Activated CD8-positive, alpha-beta memory T cell treated with anti-CD3 and anti-CD28 coated beads for 48 hours (primary cell): Measurements from ENCODE around the gene CRIP2.

ENCODE experiments used
- DNase-seq, 3 experiments: peaks; one replicate each; pipeline ENCODE4 v3.0.0-alpha.2; 2020; ENCODE audit warnings: low read depth in 2 of 3, low spot score in 2 of 3

The CRIP2 gene

DNA sequence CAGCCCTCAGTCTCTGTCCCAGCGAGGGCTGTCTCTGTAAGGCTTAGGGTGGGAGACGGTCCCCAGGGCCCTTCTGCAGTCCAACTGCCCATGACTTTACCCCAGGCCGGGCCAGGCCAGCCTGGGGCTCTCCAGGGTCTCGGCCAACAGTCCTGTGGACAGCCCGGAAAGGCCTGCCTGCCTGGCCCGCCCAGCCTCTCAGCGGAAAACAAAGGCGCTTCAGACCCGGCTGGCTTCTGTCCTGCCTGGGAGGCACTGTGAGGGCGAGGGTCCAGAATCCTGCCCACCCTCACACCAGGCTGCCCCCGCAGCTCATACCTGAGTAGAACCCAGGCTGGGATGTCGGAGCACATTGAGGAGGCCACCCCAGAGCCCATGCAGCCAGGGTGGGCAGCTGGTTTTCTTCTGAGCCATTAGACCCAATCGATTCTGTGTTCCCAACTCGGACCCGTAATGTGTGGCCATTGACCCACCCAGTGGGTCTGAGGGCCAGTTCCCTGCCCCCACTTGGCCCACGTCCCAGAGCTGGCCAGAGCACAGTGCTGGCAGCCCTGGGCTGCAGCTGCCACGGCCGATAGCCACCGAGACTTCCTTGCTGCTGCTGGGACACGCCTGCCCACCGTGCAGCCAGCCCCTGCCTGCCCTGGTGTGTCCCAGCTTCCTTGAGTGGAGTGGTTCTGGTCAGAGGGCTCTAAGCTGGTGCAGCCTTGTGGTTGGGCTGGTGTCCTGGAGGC is 1.6 kb downstream of the CRIP2 start:
- DNase-seq = no peak

GRCh38 chr14:105476831-105477659 is 2.4 kb downstream of the CRIP2 start:
- no peak for DNase-seq

- DNase-seq = no peak
Observed at GRCh38 chr14:105477660-105478397, 3.2 kb downstream of the CRIP2 start.

DNA sequence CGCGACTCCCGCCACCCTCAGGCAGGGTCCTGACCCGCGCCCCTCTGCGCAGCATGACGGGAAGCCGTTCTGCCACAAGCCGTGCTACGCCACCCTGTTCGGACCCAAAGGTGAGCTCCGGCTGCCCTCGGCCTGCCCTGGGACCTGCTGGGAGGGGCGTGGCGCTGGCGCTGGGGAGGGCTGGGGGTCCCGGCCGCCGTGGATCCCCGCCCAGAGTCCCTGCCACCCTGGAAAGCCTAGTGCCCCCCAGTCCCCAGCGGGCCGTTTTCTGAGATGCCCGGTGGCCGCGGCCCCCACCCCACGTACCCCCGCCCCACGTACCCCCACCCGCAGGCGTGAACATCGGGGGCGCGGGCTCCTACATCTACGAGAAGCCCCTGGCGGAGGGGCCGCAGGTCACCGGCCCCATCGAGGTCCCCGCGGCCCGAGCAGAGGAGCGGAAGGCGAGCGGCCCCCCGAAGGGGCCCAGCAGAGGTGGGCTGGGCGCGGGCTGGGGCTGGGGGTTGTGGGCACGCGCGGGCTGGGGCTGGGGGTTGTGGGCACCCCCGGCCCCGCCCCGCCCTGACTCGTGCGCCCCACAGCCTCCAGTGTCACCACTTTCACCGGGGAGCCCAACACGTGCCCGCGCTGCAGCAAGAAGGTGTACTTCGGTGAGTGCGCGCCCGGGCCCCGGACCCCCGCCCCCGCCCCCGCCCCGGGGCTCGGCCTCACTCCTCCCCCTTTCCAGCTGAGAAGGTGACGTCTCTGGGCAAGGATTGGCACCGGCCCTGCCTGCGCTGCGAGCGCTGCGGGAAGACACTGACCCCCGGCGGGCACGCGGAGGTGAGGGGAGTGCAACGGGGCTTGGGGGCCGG is 4.0 kb downstream of the CRIP2 start:
- no peak for DNase-seq

- no peak for DNase-seq
Observed at GRCh38 chr14:105479431-105480158, 5.0 kb downstream of the CRIP2 start.

DNA sequence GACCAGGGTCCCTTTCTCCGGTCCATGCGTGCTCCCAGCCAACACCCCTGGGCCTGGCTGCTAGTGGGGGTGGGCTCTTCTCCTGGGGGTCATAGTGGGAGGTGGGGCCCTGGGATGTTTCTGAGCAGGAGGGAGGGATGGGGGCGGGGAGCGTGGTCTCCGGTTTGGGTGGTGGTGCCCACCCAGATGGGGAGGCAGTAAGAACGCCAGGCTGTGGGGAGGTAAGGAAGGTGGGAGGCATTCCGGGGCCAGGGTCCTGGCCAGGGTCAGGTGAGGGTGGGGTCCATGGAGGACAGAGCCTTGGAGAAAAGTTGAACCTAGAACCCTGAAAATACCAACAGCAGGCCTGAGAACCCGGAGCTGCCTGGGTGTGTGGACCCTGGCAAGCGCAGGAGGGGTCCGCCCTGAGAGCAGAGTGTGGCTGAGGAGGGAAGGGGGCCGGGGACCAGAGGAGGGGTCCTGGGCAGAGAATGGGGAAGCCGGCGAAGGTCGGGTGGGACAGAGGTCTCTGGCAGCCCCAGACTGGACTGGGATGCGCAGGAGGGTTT is 5.7 kb downstream of the CRIP2 start:
- no peak for DNase-seq

GRCh38 chr14:105480807-105481801 is 6.5 kb downstream of the CRIP2 start:
- peak; percentile 83 to 95 (median 94) for DNase-seq

GRCh38 chr14:105481886-105482457 is 7.4 kb downstream of the CRIP2 start:
- DNase-seq = peak; percentile 74 to 87 (median 78)

DNA sequence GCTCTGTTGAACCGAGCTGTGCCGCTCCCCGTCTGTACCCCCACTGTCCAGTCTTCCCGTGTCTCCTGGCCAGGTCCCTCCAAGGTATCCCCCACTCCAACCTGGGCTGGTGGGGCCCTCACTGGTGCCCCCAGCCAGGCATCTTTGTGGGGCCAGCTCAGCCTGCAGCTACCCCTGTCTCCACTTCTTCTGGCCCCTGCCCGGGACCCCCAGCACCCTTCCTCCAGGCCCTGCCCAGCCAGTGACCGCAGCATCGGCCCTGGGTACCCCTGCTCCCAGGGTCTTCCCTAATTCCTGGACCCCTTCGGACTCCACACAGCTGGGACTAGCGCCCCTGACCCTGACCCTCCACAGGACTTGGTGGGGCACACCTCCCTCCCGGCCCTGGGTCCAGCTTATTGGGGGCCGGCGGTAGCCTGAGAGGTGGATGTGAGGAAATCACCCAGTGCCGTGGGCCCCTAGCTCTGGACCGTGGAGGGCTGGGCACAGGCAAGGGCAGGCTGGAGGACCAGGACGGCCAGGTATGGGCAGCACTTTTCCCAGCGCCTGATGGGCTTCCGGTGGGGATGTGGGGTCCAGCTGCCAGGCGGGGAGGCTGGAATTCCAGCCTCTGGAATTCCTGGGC is 8.0 kb downstream of the CRIP2 start:
- no peak for DNase-seq

DNA sequence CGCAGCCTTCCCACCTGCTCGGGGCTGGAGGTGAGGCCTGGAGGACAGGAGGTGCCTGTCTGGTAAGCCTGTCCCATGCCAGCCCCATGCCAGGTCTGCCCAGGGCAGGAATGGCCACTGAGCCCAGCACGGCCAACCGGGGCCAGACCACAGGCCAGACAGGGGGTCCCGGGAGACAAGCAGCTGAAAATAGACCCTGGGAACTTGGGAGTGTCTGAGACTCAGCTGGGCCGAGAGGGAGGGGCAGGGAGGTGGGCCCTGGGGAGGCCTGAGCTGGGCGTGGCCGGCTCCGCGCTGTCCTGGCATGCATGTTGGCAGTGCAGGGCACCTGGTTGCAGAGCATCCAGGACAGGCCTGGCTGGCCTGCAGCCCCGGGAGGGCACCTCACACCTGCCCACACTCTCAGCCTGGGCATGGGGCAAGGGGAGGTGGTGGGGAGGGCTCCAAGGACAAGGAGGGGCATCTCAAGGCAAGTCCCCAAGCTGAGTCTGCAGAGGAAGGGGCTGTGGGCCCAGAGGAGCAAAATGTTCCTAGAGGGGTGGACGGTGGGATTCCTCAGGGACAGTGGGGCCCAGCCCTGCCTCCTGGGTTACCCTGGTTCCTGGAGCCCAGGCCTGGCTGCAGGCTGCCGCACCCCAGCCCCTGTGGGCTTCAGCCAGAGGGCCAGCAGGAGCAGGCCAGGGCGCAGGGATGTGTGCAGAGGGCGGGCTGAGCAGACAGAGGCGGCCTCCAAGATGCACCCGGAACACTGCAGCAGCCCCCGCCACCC is 8.9 kb downstream of the CRIP2 start:
- DNase-seq = no peak

DNA sequence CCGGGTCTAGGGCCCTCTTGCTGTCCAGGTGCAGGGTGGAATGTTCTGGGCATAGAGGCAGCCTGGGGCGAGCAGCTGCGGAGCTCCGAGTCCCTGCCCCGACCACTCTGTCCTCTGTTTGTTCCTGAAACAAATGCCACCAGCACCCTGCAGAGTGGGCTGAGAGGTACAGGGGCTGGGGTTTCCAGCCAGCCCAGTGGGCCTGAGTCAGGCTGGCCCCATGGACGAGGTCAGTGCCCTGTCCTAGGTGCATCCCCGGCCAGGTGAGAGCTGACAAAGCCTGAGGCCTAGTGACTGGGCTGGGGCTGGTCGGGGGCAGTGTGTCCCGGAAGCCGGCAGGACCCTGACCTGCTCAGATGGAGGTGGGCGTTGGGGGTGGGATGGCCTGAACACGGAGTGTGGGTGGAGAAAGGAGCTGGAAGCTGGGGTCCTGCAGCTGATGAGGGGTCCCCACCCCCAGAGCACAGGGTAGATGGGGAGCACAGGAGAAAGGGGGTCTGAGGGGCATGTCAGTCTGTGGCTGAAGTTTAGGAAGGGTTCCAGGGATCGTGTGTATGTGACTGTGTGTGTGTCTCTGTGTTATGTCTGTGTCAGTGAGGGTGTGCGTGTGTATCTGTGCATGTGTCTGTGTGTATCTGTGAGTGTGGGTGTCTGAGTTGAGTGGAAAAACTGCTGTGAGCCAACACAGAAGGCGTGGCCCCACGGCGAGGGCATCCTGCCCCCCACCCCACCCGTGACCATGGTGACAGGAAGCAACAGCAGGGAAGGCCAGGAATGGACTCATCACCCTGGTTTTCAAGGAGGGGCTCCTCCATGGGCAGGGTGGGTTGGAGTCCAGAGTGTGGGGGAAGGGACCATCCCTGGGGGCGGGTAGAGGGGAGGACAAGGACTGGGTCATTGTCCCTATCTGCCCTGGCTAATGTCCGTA is 9.7 kb downstream of the CRIP2 start:
- no peak for DNase-seq

- DNase-seq = no peak
Observed at GRCh38 chr14:105484997-105485393, 10.4 kb downstream of the CRIP2 start.

- no peak for DNase-seq
Observed at GRCh38 chr14:105485739-105486162, 11.1 kb downstream of the CRIP2 start.

DNA sequence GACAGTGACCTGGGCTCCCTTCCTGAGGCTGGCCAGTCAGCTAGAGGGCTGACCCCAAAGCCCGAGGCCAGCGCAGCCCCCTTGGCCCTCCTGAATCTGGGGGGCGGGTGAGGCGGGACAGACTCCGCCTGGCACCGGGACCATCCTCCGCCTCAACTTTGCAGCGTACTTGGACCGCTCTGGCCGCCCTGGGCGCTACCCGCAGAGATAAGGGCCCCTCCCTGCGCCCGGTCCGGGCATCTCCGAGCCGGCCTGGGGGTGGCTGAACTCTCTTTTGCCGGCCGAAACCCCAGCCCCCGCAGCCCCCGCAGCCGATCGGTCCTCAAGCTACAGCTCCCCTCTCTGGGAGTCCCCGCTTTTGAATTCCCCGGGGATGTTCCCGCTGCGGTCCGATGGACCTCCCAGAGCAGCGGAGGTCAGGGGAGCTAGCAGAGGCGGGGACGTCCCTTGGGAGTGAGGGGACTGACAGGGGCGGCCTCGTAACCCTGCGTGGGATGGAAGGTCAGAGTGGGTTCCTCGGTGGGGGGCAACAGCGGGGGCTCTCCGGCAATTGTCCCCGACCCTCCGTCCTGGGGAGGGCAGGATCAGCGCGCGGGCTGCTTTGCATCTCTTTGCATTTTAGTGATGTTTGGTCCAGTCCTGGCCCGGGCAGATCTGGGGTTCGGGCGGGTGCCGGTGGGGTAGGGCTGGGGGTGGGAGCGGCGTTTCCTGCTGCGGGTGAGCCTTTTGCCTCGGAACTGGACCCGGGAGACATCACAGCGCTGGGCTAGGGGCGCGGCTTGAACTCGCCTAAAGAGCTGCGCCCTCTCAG is 11.7 kb downstream of the CRIP2 start, which contains the start of gene CRIP1:
Gene CRIP1, plus strand, starts transcription at position 724 of the 811 bp plus-strand sequence. CDS start 374 bp downstream, outside the sequence.
- no peak for DNase-seq

DNA sequence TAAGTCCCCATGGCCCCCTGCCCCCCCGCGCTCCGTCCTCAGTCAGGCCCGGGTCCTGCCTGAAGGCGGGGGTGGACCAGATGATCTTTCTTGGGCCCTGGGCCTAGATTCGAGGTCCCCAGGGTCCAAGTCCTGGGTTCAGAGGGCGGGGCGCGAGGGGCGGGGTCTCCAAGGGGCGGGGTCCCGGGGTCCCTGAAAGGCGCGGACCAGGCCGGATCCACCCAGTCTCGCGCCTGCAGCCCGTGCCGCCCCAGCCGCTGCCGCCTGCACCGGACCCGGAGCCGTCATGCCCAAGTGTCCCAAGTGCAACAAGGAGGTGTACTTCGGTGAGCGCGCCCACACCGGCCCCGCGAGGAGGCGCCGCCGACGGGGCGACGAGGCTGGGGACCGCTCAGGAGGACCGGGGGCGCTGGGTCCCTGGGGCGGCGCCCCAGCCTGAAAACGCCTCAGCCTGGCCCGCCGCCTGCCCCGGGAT is 12.4 kb downstream of the CRIP2 start:
- DNase-seq = no peak
